ENCODE measurements around the gene LVRN. TPM values are rescaled to one million over a fixed set of nuclear protein-coding genes. Genes with fewer than 3 reads are reported as not detected.

LVRN gene
- total RNA-seq, 3 donors from 2014 or later = 2.6 to 72.3 (median 3.3) TPM

DNA sequence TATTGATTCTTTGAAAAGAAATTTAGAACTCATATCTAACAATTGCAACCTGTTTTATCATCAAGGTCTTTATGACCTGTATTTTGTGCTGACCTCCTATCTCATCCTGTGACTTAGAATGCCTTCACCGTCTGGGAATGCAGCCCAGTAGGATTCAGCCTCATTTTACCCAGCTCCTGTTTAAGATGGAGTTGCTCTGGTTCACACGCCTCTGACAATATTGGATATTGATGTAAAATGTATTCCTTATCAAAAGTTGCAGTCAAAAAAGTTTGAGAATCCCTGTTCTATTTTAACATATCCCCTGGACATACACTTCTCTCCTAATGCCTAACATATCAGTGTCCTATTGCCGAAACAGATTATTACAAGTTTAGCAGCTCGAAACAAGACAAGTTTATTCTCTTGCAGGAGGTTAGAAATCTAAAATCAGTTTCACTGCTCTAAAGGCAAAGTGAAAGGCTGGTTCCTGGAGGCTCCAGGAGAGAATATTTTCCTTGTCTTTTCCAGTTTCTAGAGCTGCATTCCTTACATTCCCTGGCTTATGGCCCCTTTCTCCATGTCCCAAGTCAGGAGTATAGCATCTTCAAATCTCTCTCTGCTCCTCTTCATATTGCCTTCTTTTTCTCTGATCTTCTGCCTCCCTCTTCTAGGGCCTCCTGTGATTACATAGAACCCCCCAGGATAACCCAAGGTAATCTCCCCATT lies 31.5 kb upstream of the LVRN start:
- no peak for DNase-seq (ENCODE audit: low spot score in 2 of 2)
- Histone ChIP-seq H3K36me3 (no peaks in the 10 kb centered on the region), H3K9me3 (no peaks in the 10 kb centered on the region), H3K4me3 (no peak overlapping the region), H3K4me1 (no peaks in the 10 kb centered on the region), H3K27me3 (no peaks in the 10 kb centered on the region), H3K27ac (no peak overlapping the region)
- no peak for TF ChIP-seq POLR2A (IDR thresholded peaks at IDR 0.05)
- TF ChIP-seq, protein P1, sequence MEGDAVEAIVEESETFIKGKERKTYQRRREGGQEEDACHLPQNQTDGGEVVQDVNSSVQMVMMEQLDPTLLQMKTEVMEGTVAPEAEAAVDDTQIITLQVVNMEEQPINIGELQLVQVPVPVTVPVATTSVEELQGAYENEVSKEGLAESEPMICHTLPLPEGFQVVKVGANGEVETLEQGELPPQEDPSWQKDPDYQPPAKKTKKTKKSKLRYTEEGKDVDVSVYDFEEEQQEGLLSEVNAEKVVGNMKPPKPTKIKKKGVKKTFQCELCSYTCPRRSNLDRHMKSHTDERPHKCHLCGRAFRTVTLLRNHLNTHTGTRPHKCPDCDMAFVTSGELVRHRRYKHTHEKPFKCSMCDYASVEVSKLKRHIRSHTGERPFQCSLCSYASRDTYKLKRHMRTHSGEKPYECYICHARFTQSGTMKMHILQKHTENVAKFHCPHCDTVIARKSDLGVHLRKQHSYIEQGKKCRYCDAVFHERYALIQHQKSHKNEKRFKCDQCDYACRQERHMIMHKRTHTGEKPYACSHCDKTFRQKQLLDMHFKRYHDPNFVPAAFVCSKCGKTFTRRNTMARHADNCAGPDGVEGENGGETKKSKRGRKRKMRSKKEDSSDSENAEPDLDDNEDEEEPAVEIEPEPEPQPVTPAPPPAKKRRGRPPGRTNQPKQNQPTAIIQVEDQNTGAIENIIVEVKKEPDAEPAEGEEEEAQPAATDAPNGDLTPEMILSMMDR (IDR thresholded peaks at IDR 0.05) = no peak
- TF ChIP-seq POLR2AphosphoS5 (IDR thresholded peaks at IDR 0.05) = no peak
- intact Hi-C loops (cut with DNase I; ENCODE audit: low total_unique reads) = no loop called here

- no peaks in the 10 kb centered on the region for H3K36me3 ChIP-seq
- intact Hi-C loops (cut with DNase I; ENCODE audit: low total_unique reads) = no loop called here
- no peaks in the 10 kb centered on the region for H3K9me3 ChIP-seq
- H3K27ac ChIP-seq = no peak overlapping the region
- no peak for DNase-seq (ENCODE audit: low spot score in 2 of 2)
- H3K27me3 ChIP-seq = no peaks in the 10 kb centered on the region
- TF ChIP-seq, protein P1 (IDR thresholded peaks at IDR 0.05) = no peak
- no peak for TF ChIP-seq POLR2A (IDR thresholded peaks at IDR 0.05)
- TF ChIP-seq POLR2AphosphoS5 (IDR thresholded peaks at IDR 0.05) = no peak
- no peak overlapping the region for H3K4me3 ChIP-seq
- no peaks in the 10 kb centered on the region for H3K4me1 ChIP-seq
Observed at GRCh38 chr5:115932991-115933390, 29.3 kb upstream of the LVRN start.

GRCh38 chr5:115934388-115934974 lies 27.8 kb upstream of the LVRN start:
- H3K9me3 ChIP-seq = no peaks in the 10 kb centered on the region
- no peaks in the 10 kb centered on the region for H3K27me3 ChIP-seq
- H3K36me3 ChIP-seq = no peaks in the 10 kb centered on the region
- intact Hi-C loops (cut with DNase I; ENCODE audit: low total_unique reads) = no loop called here
- TF ChIP-seq POLR2AphosphoS5 (IDR thresholded peaks at IDR 0.05) (no peak), POLR2A (IDR thresholded peaks at IDR 0.05) (no peak)
- TF ChIP-seq, protein P1 (IDR thresholded peaks at IDR 0.05) = no peak
- no peaks in the 10 kb centered on the region for H3K4me1 ChIP-seq
- H3K27ac ChIP-seq = no peak overlapping the region
- H3K4me3 ChIP-seq = no peak overlapping the region
- no peak for DNase-seq (ENCODE audit: low spot score in 2 of 2)

DNA sequence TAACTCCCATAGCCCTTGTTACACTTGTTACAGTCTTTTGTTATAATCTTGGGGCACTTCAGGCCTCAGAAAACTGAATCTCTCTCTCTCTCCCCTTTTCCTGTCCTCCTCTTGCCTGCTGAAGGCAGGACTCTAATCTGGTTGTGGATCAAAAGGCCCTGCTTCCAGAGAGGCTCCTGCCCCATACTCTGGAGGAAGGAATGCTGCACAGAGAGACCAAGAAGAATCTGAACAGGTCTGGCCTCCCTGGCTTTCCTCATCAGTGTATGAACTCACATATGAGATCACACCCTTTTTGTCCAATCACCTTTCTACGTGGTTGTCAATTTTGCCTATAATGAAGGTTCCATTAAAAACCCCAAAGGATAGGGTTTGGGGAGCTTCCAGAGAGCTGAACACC lies 26.2 kb upstream of the LVRN start:
- Histone ChIP-seq H3K9me3 (no peaks in the 10 kb centered on the region), H3K27me3 (no peaks in the 10 kb centered on the region), H3K4me3 (no peak overlapping the region), H3K36me3 (no peaks in the 10 kb centered on the region), H3K4me1 (no peaks in the 10 kb centered on the region), H3K27ac (no peak overlapping the region)
- TF ChIP-seq, protein P1 (IDR thresholded peaks at IDR 0.05) = no peak
- no peak for TF ChIP-seq POLR2AphosphoS5 (IDR thresholded peaks at IDR 0.05)
- TF ChIP-seq POLR2A (IDR thresholded peaks at IDR 0.05) = no peak
- intact Hi-C loops (cut with DNase I; ENCODE audit: low total_unique reads) = no loop called here
- DNase-seq (ENCODE audit: low spot score in 2 of 2) = no peak

GRCh38 chr5:115939059-115939458 lies 23.2 kb upstream of the LVRN start:
- TF ChIP-seq, protein P1 (IDR thresholded peaks at IDR 0.05) = no peak
- TF ChIP-seq POLR2AphosphoS5 (IDR thresholded peaks at IDR 0.05) = no peak
- Histone ChIP-seq H3K4me1 (no peaks in the 10 kb centered on the region), H3K4me3 (no peak overlapping the region), H3K27me3 (no peaks in the 10 kb centered on the region), H3K9me3 (no peaks in the 10 kb centered on the region), H3K36me3 (no peaks in the 10 kb centered on the region), H3K27ac (no peak overlapping the region)
- DNase-seq (ENCODE audit: low spot score in 2 of 2) = no peak
- intact Hi-C loops (cut with DNase I; ENCODE audit: low total_unique reads) = no loop called here
